ENCODE results near the gene ACER1. TPM values are rescaled to one million over a fixed set of nuclear protein-coding genes. Genes with fewer than 3 reads are reported as not detected.

Gene ACER1
- total RNA-seq, 1 donor from 2014 or later: not detected

- no peak for TF ChIP-seq CTCF (IDR thresholded peaks at IDR 0.05; ENCODE audit: unreplicated experiment)
- peak overlapping the region; percentile 64 for H3K27ac Mint-ChIP-seq
- peaks cover 3% of the 10 kb centered on the region for H3K4me1 Mint-ChIP-seq
- H3K27me3 Mint-ChIP-seq (ENCODE audit: low read depth): no peaks in the 10 kb centered on the region
- H3K9me3 Mint-ChIP-seq: no peaks in the 10 kb centered on the region
- no peak for DNase-seq (ENCODE audit: low spot score in 2 of 2, unreplicated experiment in 2 of 2)
- peaks cover 30% of the 10 kb centered on the region for H3K36me3 Mint-ChIP-seq
- no peak overlapping the region for H3K4me3 Mint-ChIP-seq
Observed at GRCh38 chr19:6258812-6259311, 74.5 kb downstream of the ACER1 start.

Other genes with a start within 250 kb of the ACER1 start
- gene RFX2, start 223.1 kb downstream of the ACER1 start, total RNA-seq: 6.5 to 8.4 TPM (median 7.3 TPM) in 3 replicates
- not detected in 3 replicates for gene ACSBG2, start 197.9 kb downstream of the ACER1 start, total RNA-seq
- 90.5 to 99.8 TPM (median 93.1 TPM) in 3 replicates for gene MLLT1, start 53.6 kb downstream of the ACER1 start, total RNA-seq
- gene CLPP, start 27.9 kb upstream of the ACER1 start, total RNA-seq: 55.1 to 64.8 TPM (median 58.2 TPM) in 3 replicates
- gene ALKBH7, start 39.2 kb upstream of the ACER1 start, total RNA-seq: 83.7 to 92.9 TPM (median 87.7 TPM) in 3 replicates
- 3.5 to 3.8 TPM (median 3.6 TPM) in 3 replicates for gene PSPN, start 42.3 kb upstream of the ACER1 start, total RNA-seq
- 67.4 to 73.8 TPM (median 68.3 TPM) in 3 replicates for gene GTF2F1, start 59.6 kb upstream of the ACER1 start, total RNA-seq
- 375 to 384 TPM (median 380 TPM) in 3 replicates for gene KHSRP, start 91.2 kb upstream of the ACER1 start, total RNA-seq
- gene SLC25A41, start 100.2 kb upstream of the ACER1 start, total RNA-seq: 1.2 to 1.8 TPM (median 1.6 TPM) in 3 replicates
- 60.8 to 67.5 TPM (median 65.5 TPM) in 3 replicates for gene SLC25A23, start 126.2 kb upstream of the ACER1 start, total RNA-seq
- gene CRB3, start 130.7 kb upstream of the ACER1 start, total RNA-seq: 18.9 to 21.9 TPM (median 20.6 TPM) in 3 replicates
- 0.42 to 0.75 TPM (median 0.63 TPM) in 3 replicates for gene DENND1C, start 148.2 kb upstream of the ACER1 start, total RNA-seq
- gene TUBB4A, start 168.7 kb upstream of the ACER1 start, total RNA-seq: 10.5 to 13.5 TPM (median 13.0 TPM) in 3 replicates
- gene TNFSF9, start 197.4 kb upstream of the ACER1 start, total RNA-seq: 0.76 to 1.5 TPM (median 1.1 TPM) in 3 replicates

Data from mesothelial cell of epicardium (in vitro differentiated cells).